GM20000 (cell line): ENCODE measurements around the gene GRHL1.
"Not testable (repeated sequence)": the region's sequence is repeated elsewhere in the genome, so short reads cannot be mapped to it uniquely, and the experiment has no call there.

Experiments used
- DNase-seq: peaks from one replicate; pipeline ENCODE4 v3.0.0; 2012; ENCODE audit warnings: low spot score
- TF ChIP-seq, protein P1 (sequence below): IDR thresholded peaks from 2 replicates; pipeline ENCODE4 v1.5.1; 2012; ENCODE audit warnings: mild to moderate bottlenecking, control low read depth; ENCODE audit errors: extremely low read depth, missing control alignments

The GRHL1 gene

DNA sequence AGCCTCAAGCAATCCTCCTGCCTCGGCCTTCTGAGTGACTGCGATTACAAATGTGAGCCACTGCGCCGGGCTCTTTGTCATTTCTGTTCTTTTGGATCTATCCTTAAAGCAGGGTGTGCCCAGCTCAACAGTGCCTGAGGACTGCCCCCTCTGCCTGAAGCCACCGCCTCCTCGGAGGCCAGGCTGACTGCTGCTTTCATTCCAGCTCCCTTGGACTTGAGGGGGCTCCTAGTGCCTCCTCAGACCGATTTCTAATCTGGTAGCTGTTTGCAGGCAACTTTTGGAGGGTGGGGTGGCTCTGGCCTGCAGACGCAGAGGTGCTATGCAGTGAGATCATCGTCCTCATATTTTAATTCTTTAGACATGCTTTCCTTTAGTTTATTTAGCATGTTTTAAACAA, 55.9 kb downstream of the GRHL1 start:
- DNase-seq = no peak
- TF ChIP-seq, protein P1, sequence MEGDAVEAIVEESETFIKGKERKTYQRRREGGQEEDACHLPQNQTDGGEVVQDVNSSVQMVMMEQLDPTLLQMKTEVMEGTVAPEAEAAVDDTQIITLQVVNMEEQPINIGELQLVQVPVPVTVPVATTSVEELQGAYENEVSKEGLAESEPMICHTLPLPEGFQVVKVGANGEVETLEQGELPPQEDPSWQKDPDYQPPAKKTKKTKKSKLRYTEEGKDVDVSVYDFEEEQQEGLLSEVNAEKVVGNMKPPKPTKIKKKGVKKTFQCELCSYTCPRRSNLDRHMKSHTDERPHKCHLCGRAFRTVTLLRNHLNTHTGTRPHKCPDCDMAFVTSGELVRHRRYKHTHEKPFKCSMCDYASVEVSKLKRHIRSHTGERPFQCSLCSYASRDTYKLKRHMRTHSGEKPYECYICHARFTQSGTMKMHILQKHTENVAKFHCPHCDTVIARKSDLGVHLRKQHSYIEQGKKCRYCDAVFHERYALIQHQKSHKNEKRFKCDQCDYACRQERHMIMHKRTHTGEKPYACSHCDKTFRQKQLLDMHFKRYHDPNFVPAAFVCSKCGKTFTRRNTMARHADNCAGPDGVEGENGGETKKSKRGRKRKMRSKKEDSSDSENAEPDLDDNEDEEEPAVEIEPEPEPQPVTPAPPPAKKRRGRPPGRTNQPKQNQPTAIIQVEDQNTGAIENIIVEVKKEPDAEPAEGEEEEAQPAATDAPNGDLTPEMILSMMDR = no peak

DNA sequence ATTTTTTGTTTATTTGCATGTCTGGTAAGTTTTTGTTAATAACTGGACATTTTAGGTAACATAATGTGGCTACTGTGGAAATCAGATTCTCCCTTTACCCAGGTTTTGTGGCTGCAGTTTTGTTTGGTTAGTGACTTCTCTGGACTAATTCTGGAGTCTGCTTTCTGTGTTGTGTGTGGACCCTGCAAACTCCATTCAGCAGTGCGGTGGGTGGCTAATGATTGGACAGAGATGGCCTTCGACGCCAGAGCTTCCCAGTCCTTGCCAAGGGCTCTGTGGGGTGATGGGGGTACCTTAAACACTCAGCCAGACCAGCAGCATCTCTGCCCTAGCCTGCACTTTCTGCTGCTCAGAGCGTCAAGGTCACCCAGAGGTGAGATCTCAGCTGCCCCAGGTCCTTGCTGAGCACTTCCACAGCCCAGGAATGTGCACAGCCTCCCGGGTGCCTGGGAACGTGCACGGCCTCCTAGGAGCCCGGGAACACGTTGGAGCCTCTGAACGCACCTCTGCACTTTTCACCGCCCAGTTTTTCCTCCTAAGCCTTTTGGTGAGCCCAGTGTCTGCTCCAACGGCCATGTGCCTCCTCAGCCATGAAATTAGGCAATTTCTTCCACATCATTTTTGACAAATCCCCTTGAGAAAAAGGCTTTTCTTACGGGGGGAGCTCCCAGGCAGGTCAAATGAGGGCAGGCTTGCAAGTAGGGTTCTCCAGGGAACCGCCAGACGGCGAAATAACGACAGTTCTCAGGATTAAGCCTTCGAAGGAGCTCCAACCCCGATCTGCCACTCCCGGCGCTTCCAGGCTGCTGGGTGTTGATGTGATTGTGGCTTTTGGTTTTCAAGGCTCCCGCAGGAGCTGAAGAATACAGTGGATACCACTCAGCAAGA, 56.7 kb downstream of the GRHL1 start:
- TF ChIP-seq, protein P1 = no peak
- no peak for DNase-seq

DNA sequence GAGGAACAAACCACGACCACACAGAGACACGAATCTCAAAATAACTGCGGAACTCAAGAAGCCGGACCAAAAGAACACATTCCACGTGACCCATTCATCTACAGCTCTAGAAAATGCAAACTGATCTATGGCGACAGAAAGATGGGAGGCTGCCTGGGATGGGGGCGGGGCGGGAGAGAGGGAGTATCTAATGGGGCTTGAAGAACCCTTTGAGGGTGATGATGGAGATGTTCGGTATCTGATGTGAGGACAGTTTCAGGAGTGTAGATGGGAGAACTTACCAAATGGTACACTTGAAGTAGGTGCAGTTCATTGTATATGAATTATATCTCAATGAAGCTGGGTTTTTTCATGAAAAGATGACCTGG, 57.3 kb downstream of the GRHL1 start:
- TF ChIP-seq, protein P1 = no peak
- DNase-seq = no peak

DNA sequence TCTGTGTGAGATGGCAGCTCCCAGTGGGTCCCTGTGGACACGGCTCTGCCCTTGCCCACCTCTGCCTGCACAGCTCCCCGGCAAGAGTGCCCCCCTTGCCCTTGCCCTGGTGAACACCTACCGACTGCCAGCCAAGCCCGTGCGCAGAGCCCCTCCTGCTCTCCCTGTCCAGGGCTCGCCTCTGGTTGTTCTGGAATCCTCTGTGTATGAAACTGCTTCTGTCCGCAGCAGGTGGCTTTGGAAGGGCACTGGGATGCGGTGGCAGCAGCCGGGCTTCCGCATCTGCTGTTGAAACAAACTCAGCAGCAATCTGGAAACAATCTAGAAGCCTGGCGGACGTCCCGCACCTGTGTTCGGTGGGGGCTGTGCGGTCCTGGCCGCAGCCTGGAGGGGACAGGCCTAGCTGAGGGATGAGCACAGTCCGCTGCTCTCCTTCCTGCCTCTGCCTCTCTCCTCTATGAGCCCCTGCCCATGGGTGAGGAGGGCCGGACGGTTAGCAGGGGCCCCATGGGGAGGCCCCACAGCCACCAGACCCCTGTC, 57.8 kb downstream of the GRHL1 start:
- TF ChIP-seq, protein P1 = no peak

DNA sequence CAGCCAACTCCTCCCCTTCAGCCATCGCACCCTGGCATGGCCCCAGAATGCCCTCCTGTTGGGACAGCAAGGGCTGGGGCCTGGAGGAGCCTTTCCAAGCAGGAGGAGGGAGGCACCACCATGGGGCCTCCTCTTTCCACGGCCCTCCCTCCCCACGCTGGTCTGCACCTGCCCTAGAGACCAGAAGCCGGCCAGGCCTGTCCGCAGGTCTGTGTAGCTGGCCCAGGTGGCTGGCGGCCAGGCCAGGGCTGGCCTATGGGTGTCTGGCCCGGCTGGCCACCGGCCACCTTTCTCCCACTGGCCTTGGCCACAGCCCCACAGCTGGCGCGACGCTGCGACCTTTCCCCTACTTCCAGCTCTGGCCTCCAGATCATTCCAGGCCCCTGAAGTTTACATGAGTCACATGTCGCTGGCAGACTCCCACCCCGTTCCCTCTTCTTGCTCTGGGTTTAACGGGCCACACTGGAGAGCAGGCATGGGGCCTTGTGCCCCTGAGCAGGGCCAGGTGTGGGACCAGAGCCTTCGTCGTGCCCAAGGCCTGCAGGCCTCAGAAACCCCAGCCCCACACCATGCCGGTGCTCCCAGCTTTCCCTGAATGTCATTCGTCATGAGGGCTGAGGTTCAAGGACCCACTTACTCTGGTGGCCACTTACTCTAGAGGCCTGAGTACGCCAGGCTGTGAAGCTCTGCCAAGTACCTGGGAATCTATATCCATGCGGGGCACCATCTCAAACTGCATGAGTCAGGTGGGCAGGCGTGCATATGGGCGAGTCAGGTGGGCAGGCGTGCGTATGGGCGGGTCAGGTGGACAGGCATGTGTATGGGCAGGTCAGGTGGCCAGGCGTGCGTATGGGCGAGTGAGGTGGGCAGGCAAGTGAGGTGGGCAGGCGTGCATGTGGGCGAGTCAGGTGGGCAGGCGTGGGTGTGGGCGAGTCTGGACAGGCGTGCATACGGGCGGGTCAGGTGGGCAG, 58.6 kb downstream of the GRHL1 start:
- DNase-seq = no peak
- TF ChIP-seq, protein P1 = no peak

More for the DNA sequence above, 57.8 kb downstream of the GRHL1 start:
- no peak for DNase-seq

DNA sequence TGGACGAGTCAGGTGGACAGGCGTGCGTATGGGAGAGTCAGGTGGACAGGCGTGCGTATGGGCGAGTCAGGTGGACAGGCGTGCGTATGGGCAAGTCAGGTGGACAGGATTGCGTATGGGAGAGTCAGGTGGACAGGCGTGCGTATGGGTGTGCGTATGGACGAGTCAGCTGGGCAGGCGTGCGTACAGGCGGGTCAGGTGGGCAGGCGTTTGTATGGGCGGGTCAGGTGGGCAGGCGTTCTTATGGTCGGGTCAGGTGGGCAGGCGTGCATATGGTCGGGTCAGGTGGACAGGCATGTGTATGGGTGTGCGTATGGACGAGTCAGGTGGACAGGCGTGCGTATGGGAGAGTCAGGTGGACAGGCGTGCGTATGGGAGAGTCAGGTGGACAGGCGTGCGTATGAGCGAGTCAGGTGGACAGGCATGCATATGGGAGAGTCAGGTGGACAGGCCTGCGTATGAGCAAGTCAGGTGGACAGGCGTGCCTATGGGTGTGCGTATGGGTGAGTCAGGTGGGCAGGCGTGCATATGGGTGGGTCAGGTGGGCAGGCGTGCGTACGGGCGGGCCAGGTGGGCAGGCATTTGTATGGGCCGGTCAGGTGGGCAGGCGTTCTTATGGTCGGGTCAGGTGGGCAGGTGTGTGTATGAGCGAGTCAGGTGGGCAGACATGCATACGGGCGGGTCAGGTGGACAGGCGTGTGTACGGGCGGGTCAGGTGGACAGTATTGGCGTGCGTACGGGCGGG, 59.5 kb downstream of the GRHL1 start:
- not testable (repeated sequence) for DNase-seq

DNA sequence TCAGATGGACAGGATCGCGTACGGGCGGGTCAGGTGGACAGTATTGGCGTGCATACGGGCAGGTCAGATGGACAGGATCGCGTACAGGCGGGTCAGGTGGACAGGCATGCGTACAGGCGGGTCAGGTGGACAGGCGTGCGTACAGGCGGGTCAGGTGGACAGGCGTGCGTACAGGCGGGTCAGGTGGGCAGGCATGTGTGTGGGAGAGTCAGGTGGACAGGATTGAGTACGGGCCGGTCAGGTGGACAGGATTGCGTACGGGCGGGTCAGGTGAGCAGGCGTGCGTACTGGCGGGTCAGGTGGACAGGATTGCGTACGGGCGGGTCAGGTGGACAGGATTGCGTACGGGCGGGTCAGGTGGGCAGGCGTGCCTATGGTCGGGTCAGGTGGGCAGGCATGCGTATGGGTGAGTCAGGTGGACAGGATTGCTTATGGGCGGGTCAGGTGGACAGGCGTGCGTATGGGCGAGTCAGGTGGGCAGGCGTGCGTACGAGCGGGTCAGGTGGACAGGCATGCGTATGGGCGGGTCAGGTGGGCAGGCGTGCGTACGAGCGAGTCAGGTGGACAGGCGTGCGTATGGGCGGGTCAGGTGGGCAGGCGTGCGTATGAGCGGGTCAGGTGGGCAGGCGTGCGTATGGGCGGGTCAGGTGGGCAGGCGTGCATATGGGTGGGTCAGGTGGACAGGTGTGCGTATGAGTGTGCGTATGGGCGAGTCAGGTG, 60.3 kb downstream of the GRHL1 start:
- not testable (repeated sequence) for DNase-seq

DNA sequence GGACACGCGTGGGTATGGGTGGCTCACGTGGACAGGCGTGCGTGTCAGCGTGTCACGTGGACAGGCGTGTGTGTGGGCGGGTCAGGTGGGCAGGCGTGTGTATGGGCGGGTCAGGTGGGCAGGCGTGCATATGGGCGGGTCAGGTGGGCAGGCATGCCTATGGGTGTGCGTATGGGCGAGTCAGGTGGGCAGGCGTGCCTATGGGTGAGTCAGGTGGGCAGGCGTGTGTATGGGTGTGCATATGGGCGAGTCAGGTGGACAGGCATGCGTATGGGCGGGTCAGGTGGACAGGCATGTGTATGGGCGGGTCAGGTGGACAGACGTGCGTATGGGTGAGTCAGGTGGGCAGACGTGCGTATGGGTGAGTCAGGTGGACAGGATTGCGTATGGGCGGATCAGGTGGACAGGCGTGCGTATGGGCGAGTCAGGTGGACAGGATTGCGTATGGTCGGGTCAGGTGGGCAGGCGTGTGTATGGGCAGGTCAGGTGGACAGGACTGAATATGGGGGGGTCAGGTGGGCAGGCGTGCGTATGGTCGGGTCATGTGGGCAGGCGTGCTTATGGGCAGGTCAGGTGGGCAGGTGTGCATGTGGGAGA, 61.0 kb downstream of the GRHL1 start:
- DNase-seq = not testable (repeated sequence)
